ENCODE measurements around the gene USP6NL.
"Not testable (repeated sequence)": the region's sequence is repeated elsewhere in the genome, so short reads cannot be mapped to it uniquely, and the experiment has no call there.

USP6NL gene

DNA sequence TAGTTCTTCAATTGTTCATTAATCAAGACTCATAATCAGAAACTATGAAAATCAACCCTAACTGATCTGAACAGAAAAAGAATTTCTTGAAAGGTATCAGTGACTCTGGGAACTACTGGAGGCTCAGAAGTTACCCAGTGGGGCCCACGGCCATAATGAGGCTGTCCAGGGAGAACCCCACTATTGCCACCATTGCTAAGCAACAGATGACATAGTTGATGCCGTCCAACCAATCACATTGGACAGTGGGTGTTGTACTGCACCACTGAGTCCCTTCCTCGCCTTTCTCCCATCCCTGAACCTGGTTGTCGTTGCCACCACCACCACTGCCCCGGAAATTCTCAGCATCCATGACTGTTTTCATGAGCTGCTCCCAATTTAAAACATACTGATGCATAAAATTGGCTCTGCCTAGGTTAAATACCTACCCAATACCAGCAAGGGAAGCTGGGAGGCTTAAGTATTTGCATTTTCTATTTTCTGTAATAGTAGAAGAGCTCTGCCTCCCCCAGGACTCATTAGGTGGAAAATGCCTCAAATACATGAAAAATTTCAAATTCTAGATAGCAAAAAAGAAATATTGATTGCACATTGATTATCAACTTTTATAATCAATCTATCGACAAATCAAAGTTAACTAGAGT, 26.7 kb upstream of the USP6NL start:
- no peaks in the 10 kb centered on the region for H3K36me3 ChIP-seq (ENCODE audit: control insufficient read depth, low read depth, low read length)
- no peaks in the 10 kb centered on the region for H3K4me1 ChIP-seq (ENCODE audit: control insufficient read depth, low read depth, low read length)
- H3K9ac ChIP-seq (ENCODE audit: low read length) = no peak overlapping the region
- no peaks in the 10 kb centered on the region for H3K27me3 ChIP-seq (ENCODE audit: control insufficient read depth, insufficient read depth, low read length)
- no peak overlapping the region for H3K4me3 ChIP-seq (ENCODE audit: low read length)
- no peak overlapping the region for H3K27ac ChIP-seq (ENCODE audit: low read length)
- H3K9me3 ChIP-seq (ENCODE audit: control insufficient read depth, low read depth, low read length) = no peaks in the 10 kb centered on the region

- Histone ChIP-seq H3K4me1 (ENCODE audit: control insufficient read depth, low read depth, low read length) (no peaks in the 10 kb centered on the region), H3K9me3 (ENCODE audit: control insufficient read depth, low read depth, low read length) (no peaks in the 10 kb centered on the region), H3K36me3 (ENCODE audit: control insufficient read depth, low read depth, low read length) (no peaks in the 10 kb centered on the region), H3K27me3 (ENCODE audit: control insufficient read depth, insufficient read depth, low read length) (no peaks in the 10 kb centered on the region), H3K27ac (ENCODE audit: low read length) (no peak overlapping the region), H3K4me3 (ENCODE audit: low read length) (no peak overlapping the region), H3K9ac (ENCODE audit: low read length) (no peak overlapping the region)
Observed at GRCh38 chr10:11636697-11637303, 25.4 kb upstream of the USP6NL start.

DNA sequence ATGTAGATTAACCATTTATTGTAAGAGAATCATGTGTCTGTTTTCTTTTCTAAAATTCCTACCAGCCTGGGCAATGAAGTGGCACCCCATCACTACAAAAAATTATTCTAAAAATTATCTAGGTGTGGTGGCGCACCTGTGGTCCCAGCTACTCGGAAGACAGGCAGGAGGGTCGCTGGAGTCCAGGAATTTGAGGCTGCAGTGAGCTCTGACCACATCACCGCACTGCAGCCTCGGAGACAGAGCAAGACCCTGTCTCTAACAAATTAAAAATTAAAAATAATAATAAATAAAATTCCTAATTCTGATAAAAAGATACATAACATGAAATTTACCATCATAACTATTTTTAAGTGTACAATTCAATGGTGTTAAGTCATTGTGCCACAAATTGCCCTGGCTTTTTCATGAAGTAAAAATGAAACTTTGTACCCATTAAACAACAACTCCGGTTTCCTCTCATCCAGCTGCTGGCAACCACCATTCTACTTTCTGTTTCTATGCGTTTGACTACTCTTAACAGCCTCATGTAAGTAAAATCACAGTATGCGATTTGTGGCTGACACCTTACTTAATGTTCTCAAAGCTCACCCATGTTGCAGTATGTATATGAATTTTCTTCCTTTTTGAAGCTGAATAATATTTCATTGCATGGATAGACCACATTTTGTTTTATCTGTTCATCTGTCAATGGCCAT, 20.6 kb upstream of the USP6NL start:
- no peak overlapping the region for H3K4me3 ChIP-seq (ENCODE audit: low read length)
- no peak overlapping the region for H3K9ac ChIP-seq (ENCODE audit: low read length)
- H3K9me3 ChIP-seq (ENCODE audit: control insufficient read depth, low read depth, low read length) = no peaks in the 10 kb centered on the region
- H3K27ac ChIP-seq (ENCODE audit: low read length) = no peak overlapping the region
- H3K36me3 ChIP-seq (ENCODE audit: control insufficient read depth, low read depth, low read length) = no peaks in the 10 kb centered on the region
- H3K27me3 ChIP-seq (ENCODE audit: control insufficient read depth, insufficient read depth, low read length) = no peaks in the 10 kb centered on the region
- no peaks in the 10 kb centered on the region for H3K4me1 ChIP-seq (ENCODE audit: control insufficient read depth, low read depth, low read length)

GRCh38 chr10:11631291-11631690, 19.8 kb upstream of the USP6NL start:
- H3K4me3 ChIP-seq (ENCODE audit: low read length) = no peak overlapping the region
- no peaks in the 10 kb centered on the region for H3K4me1 ChIP-seq (ENCODE audit: control insufficient read depth, low read depth, low read length)
- H3K36me3 ChIP-seq (ENCODE audit: control insufficient read depth, low read depth, low read length) = no peaks in the 10 kb centered on the region
- H3K27me3 ChIP-seq (ENCODE audit: control insufficient read depth, insufficient read depth, low read length) = no peaks in the 10 kb centered on the region
- H3K9ac ChIP-seq (ENCODE audit: low read length) = no peak overlapping the region
- H3K27ac ChIP-seq (ENCODE audit: low read length) = no peak overlapping the region
- H3K9me3 ChIP-seq (ENCODE audit: control insufficient read depth, low read depth, low read length) = no peaks in the 10 kb centered on the region

DNA sequence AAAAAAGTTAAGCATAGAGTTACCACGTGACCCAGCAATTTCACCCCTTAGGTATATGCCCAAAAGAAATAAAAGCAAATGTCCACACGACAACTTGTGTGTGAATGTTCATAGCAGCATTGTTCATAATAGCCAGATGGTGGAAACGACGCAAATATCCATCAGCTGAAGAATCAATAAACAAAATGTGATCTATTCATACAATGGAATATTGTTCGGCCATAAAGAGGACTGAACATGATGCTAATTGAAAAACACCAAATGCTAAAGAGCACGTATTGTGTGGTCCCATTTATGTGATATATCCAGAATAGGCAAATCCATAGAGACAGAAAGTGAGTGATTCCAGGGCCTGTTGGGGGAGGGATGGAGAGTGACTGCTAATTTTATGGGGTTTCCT, 18.3 kb upstream of the USP6NL start:
- no peak overlapping the region for H3K27ac ChIP-seq (ENCODE audit: low read length)

DNA sequence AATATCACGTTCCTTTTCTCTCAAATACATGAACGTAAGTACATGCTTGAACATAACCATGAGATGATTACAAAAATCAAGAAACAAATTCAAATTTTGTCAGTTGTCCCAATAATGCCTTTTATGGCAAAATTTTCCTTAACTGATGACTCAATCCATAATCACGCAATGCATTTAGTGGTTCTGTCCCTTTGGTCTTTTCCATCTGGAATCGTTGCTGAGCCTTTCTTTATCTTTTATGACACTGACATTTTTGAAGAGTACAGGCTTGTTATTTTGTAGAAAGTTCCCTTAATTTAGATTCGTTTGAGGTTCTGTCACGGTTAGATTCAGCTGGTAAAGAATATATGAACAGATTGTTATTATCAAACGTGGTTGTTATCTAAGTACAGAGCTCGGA, 16.5 kb upstream of the USP6NL start:
- not testable (repeated sequence) for H3K36me3 ChIP-seq (ENCODE audit: control insufficient read depth, low read depth, low read length); H3K9ac ChIP-seq (ENCODE audit: low read length); H3K27ac ChIP-seq (ENCODE audit: low read length); H3K27me3 ChIP-seq (ENCODE audit: control insufficient read depth, insufficient read depth, low read length); H3K4me1 ChIP-seq (ENCODE audit: control insufficient read depth, low read depth, low read length); H3K9me3 ChIP-seq (ENCODE audit: control insufficient read depth, low read depth, low read length); H3K4me3 ChIP-seq (ENCODE audit: low read length)

More for the DNA sequence above, 18.3 kb upstream of the USP6NL start:
- Histone ChIP-seq H3K27me3 (ENCODE audit: control insufficient read depth, insufficient read depth, low read length) (no peaks in the 10 kb centered on the region), H3K4me1 (ENCODE audit: control insufficient read depth, low read depth, low read length) (no peaks in the 10 kb centered on the region), H3K4me3 (ENCODE audit: low read length) (no peak overlapping the region), H3K9me3 (ENCODE audit: control insufficient read depth, low read depth, low read length) (no peaks in the 10 kb centered on the region), H3K36me3 (ENCODE audit: control insufficient read depth, low read depth, low read length) (no peaks in the 10 kb centered on the region), H3K9ac (ENCODE audit: low read length) (no peak overlapping the region)

GRCh38 chr10:11626071-11626470, 14.6 kb upstream of the USP6NL start:
- Histone ChIP-seq H3K27me3 (ENCODE audit: control insufficient read depth, insufficient read depth, low read length) (no peaks in the 10 kb centered on the region), H3K36me3 (ENCODE audit: control insufficient read depth, low read depth, low read length) (no peaks in the 10 kb centered on the region), H3K4me1 (ENCODE audit: control insufficient read depth, low read depth, low read length) (no peaks in the 10 kb centered on the region), H3K4me3 (ENCODE audit: low read length) (no peak overlapping the region), H3K27ac (ENCODE audit: low read length) (no peak overlapping the region), H3K9me3 (ENCODE audit: control insufficient read depth, low read depth, low read length) (no peaks in the 10 kb centered on the region), H3K9ac (ENCODE audit: low read length) (no peak overlapping the region)

DNA sequence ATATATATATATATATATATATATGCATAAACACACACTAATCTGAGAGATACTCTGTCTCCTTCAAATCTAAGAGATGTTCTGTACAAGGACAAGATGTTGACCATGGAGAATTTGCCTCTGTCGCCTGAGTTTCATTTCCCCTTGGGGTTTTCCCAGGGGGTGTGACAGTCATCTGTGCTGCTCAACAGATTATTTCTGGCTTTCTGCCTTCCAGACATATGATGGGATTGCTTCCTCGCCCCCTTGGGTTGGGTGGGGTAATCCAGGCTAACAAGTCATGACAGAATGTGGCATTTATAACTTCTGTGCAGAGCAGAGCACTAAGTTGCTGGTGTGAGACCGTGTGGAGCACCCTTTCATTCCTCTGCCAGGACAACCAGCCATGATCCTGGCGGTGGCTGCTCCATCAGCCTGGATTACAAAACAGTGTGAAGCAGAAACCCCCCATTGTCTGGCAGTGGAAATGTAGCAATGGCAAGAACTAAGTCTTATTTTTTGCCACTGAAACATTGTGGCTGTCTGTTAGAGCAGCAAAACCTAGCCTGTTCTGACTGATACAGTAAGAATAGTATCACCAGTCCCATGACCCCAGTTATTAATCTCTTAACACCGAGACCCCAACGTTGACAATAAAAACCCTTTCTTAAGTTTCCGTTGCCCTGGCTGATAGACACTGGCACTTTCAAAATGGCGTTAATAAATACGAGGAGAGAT, 13.7 kb upstream of the USP6NL start:
- Histone ChIP-seq H3K27me3 (ENCODE audit: control insufficient read depth, insufficient read depth, low read length) (no peaks in the 10 kb centered on the region), H3K9me3 (ENCODE audit: control insufficient read depth, low read depth, low read length) (no peaks in the 10 kb centered on the region), H3K4me1 (ENCODE audit: control insufficient read depth, low read depth, low read length) (no peaks in the 10 kb centered on the region), H3K27ac (ENCODE audit: low read length) (no peak overlapping the region), H3K36me3 (ENCODE audit: control insufficient read depth, low read depth, low read length) (no peaks in the 10 kb centered on the region), H3K4me3 (ENCODE audit: low read length) (no peak overlapping the region), H3K9ac (ENCODE audit: low read length) (no peak overlapping the region)

DNA sequence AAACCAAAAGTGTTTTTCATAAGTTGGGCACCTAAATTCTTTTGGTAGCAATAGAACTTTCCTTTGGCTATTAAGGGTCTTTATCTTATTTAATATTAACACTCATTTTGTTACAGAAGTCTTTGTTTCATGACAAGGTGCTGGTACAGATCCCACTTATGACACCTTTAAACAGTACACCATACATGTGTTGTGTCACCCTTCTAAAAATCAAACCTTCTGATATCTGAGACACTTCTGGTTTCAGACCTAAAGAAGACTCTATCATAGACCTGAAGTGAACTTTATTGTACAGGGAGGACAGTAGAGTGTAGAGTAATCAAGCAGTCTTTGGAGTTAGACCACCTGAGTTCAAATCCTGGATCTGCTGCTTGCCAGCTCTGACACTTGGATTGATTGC, 5.8 kb upstream of the USP6NL start:
- Histone ChIP-seq H3K9ac (ENCODE audit: low read length) (no peak overlapping the region), H3K36me3 (ENCODE audit: control insufficient read depth, low read depth, low read length) (no peaks in the 10 kb centered on the region), H3K9me3 (ENCODE audit: control insufficient read depth, low read depth, low read length) (no peaks in the 10 kb centered on the region), H3K4me1 (ENCODE audit: control insufficient read depth, low read depth, low read length) (no peaks in the 10 kb centered on the region), H3K4me3 (ENCODE audit: low read length) (no peak overlapping the region), H3K27ac (ENCODE audit: low read length) (no peak overlapping the region), H3K27me3 (ENCODE audit: control insufficient read depth, insufficient read depth, low read length) (peaks cover 10% of the 10 kb centered on the region)

DNA sequence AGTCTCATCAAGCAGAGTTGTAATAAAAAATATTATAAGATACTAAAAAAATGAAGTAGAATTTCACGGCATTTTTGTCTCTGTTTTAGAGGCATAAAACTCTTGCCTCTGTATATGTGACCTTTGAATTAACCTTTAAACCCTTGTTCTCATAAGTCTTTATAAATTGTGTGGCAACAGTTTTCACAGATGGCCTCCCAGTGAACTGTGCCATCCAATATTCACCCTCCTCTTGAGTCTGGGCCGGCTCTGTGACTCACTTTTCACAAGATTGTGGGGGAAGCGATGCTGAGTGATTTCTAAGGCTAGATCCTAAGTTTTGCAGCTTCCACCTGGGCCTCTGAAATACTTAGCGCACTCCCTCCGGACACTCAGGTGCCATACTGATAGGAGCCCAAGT, 4.6 kb upstream of the USP6NL start:
- Histone ChIP-seq H3K27me3 (ENCODE audit: control insufficient read depth, insufficient read depth, low read length) (peaks cover 14% of the 10 kb centered on the region), H3K9ac (ENCODE audit: low read length) (no peak overlapping the region), H3K4me3 (ENCODE audit: low read length) (no peak overlapping the region), H3K4me1 (ENCODE audit: control insufficient read depth, low read depth, low read length) (peaks cover 3% of the 10 kb centered on the region), H3K27ac (ENCODE audit: low read length) (no peak overlapping the region), H3K36me3 (ENCODE audit: control insufficient read depth, low read depth, low read length) (no peaks in the 10 kb centered on the region), H3K9me3 (ENCODE audit: control insufficient read depth, low read depth, low read length) (no peaks in the 10 kb centered on the region)

DNA sequence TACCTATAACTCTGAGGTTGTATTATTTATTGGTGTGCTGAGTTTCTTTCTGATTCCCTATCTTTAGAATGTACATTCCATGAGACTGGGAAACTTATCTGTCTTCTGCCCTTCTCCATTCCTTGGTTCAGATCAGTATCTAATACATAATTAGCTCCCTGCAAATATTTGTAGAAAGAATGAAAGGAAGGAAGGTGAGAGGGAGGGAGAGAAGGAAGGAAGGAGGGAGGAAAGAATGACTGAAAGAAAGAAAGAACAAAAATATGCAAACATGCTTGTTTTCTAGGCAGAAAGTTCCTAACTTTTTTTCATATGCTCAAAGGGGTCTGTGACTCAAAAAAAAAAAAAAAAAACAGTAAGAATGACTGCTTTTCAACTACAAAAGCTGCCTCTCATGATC, 3.9 kb upstream of the USP6NL start:
- peaks cover 14% of the 10 kb centered on the region for H3K27me3 ChIP-seq (ENCODE audit: control insufficient read depth, insufficient read depth, low read length)
- H3K27ac ChIP-seq (ENCODE audit: low read length) = no peak overlapping the region

More for the DNA sequence above, 3.9 kb upstream of the USP6NL start:
- H3K9me3 ChIP-seq (ENCODE audit: control insufficient read depth, low read depth, low read length) = no peaks in the 10 kb centered on the region
- no peak overlapping the region for H3K9ac ChIP-seq (ENCODE audit: low read length)
- no peak overlapping the region for H3K4me3 ChIP-seq (ENCODE audit: low read length)
- no peaks in the 10 kb centered on the region for H3K36me3 ChIP-seq (ENCODE audit: control insufficient read depth, low read depth, low read length)
- peaks cover 3% of the 10 kb centered on the region for H3K4me1 ChIP-seq (ENCODE audit: control insufficient read depth, low read depth, low read length)

Data from iPS-18a (cell line).